Measurements from ENCODE around the gene DNAH3.

DNAH3 gene

DNA sequence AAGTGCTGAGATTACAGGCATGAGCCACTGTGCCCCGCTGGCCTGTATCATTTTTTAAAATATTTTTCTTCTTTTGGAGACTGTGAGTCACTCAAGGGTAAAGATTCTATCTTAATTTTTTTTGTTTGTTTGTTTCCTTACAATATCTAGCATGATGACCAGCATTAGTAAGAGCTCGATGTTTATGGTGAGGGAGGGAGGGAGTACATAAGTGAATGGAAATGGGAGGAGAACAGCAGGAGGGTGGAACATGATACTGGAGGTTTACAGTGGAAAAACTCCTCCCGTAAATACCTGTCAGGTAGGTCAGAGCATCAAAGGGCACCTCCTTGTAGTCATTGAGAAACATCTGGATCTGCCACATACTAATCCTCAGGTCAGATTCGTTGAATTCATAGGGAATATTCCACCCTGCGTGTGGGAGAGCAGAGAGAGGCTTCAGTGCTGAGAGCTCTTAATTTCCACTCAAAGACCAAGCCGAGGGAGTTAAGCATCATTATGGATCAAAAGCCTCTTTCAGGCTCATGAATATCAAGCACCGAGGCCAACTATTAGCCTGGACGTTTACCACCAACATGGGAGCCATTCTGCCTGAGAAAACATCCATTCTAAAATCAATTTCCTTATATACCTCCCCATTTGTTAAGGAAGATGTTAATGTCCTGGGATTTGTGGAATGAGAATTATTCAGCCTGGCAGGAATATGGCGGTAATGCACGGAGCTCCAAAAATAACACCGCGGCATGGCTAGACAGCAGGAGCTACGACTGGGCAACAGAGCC is 198.3 kb downstream of the DNAH3 start:
- TF ChIP-seq GATA2 (IDR thresholded peaks at IDR 0.05; ENCODE audit: low read depth, low read length) (no peak), GATA3 (IDR thresholded peaks at IDR 0.05; ENCODE audit: low read depth, low read length) (no peak)

DNA sequence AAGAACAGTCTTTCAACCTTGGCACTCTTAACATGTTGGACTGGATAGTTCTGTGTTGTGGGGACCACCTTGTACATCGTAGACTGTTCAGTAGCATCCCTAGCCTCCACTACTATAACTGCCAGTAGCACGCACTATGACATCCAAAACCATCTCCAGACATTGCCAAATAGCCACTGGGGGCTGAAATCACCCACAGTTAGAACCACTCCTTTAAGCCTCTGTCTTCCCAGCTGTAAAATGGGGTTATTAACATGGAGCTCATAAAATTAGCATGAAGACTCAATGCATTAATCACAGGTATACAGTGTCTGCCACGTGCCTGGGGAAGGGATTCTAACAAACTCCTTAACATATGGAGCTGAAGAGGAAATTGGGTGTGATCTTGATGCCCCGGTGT is 200.4 kb downstream of the DNAH3 start:
- TF ChIP-seq GATA3 (IDR thresholded peaks at IDR 0.05; ENCODE audit: low read depth, low read length) (no peak), GATA2 (IDR thresholded peaks at IDR 0.05; ENCODE audit: low read depth, low read length) (no peak)

DNA sequence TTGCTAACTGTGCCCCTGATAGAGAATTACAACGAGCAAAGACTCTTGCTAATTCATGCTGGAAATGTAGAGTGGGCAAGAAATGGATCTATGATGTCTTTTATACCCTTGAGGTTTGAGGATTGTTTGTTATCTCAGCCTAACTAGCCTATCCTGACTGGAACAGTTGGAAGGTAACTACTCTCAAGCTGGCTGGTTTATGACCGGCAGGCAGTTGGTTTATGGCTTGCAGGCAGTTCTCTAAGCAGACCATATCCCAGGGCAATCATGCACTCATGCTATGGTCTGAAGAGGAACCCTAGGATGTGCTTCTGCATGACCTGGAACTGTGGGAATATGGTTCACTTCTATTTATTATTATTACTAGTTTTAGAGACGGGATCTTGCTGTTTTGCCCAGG is 201.0 kb downstream of the DNAH3 start:
- TF ChIP-seq GATA3 (IDR thresholded peaks at IDR 0.05; ENCODE audit: low read depth, low read length) (no peak), GATA2 (IDR thresholded peaks at IDR 0.05; ENCODE audit: low read depth, low read length) (no peak)

DNA sequence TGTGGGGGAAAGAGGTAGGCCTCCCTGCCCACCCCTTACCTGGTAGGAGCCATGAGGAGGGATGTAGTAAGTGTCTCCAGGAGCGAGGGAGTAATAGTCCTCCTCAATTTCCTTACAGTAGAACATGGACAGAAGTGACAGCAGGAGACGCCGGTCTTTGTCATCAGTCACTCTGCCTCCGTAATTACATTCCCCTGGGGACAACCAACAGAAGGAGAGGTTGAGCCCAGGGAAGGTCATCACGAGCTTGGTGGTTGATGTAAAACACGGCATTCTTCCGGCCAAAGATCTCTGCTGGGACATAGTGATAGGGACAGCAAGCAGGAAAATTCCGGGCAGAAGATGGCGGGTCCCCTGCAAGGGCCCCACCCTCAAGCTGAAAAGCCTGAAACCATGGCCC is 202.2 kb downstream of the DNAH3 start:
- no peak for TF ChIP-seq GATA3 (IDR thresholded peaks at IDR 0.05; ENCODE audit: low read depth, low read length)

DNA sequence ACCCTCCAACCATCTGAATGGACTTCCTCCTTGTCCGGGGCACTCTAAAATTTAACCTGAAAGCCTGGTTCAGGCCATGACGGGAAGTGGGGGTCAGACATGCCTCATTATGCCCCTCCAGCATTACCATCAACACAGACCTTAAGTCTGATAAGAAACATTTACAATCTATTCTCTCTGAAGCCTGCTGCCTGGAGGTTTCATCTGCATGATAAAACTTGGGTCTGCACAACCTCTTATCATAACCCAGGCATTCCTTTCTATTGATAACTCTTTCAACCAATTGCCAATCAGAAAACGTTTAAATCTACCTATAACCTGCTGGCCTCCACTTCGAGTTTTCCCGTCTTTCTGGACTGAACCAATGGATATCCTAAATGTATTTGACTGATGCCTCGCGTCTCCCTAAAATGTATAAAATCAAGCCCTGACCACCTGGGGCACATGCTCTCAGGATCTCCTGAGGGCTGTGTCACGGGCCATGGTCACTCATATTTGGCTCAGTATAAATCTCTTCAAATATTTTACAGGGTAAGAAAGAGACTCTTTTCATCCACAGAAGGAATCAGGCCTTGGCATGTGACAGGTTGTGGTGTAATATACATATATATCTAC is 204.5 kb downstream of the DNAH3 start:
- TF ChIP-seq GATA3 (IDR thresholded peaks at IDR 0.05; ENCODE audit: low read depth, low read length): no peak
- no peak for TF ChIP-seq GATA2 (IDR thresholded peaks at IDR 0.05; ENCODE audit: low read depth, low read length)

DNA sequence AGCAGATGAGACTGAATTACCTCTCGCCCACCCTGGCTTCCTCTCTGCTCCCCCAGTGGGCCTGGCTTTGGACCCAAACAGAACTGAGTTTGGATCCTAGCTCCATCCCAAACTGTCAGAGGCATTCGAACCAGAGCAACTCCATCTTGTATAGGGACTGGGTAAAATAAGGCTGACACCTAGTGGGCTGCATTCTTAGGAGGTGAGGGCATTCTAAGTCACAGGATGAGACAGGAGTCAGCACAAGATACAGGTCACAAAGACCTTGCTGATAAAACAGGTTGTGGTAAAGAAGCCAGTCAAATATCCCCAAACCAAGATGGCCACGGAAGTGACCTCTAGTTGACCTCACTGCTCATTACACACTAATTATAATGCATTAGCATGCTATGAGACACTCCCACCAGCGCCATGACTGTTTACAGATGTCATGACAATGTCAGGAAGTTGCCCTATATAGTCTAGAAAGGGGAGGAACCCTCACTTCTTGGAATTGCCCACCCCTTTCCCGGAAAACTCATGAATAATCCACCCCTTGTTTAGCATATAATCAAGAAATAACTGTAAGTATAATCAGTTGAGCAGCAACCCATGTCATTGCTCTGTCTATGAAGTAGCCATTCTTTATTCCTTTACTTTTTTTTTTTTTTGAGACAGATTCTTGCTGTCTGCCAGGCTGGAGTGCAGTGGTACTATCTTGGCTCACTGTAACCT is 205.6 kb downstream of the DNAH3 start:
- TF ChIP-seq GATA2 (IDR thresholded peaks at IDR 0.05; ENCODE audit: low read depth, low read length): no peak
- TF ChIP-seq GATA3 (IDR thresholded peaks at IDR 0.05; ENCODE audit: low read depth, low read length): no peak

DNA sequence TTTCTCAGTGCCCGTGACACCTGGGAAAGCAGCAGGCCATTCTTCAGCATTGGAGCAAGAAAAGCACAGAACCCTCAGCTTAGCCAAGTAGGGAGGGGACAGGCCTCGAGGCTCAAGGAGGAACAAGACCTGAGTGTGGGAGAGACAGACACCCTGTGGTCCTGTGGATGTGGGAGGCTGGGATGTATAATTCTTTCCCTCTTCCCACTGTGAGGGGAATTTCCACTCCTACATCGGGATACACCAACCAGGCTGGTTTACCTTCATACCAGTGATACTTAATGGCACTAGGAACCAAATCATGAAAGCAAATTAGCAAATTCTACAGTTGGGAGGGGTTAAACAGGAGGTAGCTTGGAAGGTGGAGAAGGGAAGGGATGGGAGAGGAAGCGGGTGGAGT is 208.4 kb downstream of the DNAH3 start:
- TF ChIP-seq GATA3 (IDR thresholded peaks at IDR 0.05; ENCODE audit: low read depth, low read length) (no peak), GATA2 (IDR thresholded peaks at IDR 0.05; ENCODE audit: low read depth, low read length) (no peak)

DNA sequence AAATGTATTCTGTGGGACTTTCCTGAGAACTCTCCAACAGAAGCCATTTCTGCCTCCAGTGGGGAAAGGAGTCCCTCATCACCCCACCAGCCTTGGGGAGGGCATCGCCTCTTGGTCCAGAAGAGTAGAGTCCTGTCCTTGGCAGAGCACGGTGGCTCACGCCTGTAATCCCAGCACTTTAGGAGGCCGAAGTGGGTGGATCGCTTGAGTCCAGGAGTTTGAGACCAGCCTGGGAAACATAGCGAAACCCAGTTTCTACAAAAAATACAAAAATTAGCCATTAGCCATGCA is 209.1 kb downstream of the DNAH3 start:
- TF ChIP-seq GATA2 (IDR thresholded peaks at IDR 0.05; ENCODE audit: low read depth, low read length) (no peak), GATA3 (IDR thresholded peaks at IDR 0.05; ENCODE audit: low read depth, low read length) (no peak)

DNA sequence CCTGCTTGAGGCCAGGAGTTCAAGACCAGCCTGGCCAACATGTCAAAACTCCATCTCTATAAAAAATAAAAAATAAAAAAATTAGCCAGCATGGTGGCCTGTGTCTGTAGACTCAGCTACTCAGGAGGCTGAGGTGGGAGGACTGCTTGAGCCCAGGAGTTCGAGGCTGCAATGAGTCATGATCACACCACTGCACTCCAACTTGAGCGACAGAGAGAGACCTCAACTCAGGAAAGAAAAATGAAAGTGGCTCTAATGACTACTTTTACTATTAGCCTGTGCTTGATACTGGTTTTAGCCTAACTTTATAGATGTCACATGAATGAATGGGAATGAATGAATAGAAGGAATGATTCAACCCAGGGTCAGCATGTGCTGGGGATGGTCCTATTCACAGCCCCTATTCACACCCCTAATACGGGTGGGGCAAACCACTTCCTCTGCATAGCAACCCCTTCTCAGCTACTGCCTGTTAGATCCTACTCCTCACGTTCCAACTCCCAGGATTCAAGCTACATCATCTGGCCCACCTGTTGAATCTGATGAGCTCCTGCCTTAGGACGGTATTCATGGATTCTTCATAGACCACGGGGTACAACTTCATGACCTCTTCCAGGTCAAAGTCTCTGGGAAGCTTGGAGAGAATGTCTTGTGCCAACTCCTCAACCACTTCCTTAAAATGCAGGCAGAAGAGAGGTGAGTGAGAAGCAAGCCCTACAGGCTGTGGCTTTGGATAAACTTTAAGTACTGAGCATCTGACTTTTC is 209.6 kb downstream of the DNAH3 start:
- TF ChIP-seq GATA3 (IDR thresholded peaks at IDR 0.05; ENCODE audit: low read depth, low read length): no peak
- TF ChIP-seq GATA2 (IDR thresholded peaks at IDR 0.05; ENCODE audit: low read depth, low read length): no peak

DNA sequence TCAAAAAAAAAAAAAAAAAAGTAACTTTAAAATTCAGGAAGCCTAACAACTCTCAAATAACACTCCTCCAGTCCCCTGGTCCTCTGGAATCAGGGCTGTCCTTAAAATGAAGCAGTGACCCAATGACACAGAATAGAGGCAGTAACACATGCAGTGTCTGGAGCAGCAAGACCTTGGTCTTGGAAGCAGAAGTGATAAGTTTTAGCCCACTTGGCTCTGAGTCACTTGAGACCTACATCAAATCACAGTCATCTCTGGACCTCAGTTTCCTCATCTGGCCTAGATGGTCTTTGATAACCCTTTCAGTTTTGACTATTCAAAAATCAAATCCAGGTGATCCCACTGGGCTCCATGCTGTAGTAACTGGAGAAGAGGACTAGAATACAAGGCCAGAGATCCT is 211.0 kb downstream of the DNAH3 start:
- TF ChIP-seq GATA3 (IDR thresholded peaks at IDR 0.05; ENCODE audit: low read depth, low read length) (no peak), GATA2 (IDR thresholded peaks at IDR 0.05; ENCODE audit: low read depth, low read length) (no peak)

DNA sequence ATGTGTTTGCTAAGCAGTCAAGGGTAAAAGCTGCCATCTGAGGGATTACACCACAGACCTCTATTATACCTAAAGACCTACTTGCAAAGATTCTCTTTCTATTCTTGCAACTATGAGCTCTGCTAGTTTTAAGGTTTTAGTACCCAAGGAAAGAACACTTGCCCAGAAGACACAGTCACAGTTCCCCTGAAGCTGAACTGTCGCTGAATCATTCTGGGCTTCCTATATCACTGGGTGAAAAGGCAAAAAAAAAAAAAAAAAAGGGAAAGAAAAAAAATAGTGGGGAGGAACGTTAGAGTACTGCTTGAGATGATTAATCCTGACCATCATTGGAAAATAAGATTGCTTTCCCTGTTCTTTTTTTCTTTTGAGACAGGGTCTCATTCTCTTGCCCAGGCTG is 212.2 kb downstream of the DNAH3 start:
- no peak for TF ChIP-seq GATA2 (IDR thresholded peaks at IDR 0.05; ENCODE audit: low read depth, low read length)
- no peak for TF ChIP-seq GATA3 (IDR thresholded peaks at IDR 0.05; ENCODE audit: low read depth, low read length)

DNA sequence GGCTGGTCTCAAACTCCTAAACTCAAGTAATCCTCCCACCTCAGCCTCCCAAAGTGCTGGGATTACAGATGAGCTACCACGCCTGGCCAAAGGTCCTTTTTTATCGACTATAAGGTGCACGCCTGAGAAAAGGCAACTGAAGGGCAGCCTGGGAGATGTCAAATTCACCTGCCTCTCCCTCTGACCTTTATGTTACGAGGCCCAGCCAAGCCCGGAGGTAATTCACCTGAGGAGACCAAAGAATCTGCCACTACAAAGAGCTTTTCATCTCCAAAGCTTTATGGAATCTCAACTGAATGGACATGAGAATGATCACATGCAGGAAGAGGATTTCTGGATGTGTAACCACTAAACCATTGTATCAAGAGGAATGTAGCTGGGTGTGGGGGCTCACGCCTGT is 212.9 kb downstream of the DNAH3 start:
- TF ChIP-seq GATA3 (IDR thresholded peaks at IDR 0.05; ENCODE audit: low read depth, low read length) (no peak), GATA2 (IDR thresholded peaks at IDR 0.05; ENCODE audit: low read depth, low read length) (no peak)

DNA sequence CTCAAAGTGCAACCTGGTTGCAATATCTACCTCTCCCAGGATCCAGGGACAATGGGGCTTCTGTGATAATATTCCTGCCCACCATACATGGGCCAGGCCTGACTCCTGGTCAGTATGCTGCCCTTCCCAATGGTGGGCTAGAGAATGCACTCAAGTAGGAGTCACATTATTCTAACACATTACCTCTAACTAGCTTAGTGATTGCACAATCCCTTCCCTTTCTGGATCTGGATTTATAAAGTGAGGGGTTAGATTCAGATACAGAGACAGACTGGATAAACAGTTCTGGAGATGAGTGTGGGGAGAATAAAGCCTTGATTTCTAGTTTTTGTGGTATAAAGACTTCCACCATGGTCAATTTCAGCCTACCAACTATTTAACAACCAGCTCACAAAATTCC is 217.1 kb downstream of the DNAH3 start:
- TF ChIP-seq GATA2 (IDR thresholded peaks at IDR 0.05; ENCODE audit: low read depth, low read length): no peak
- TF ChIP-seq GATA3 (IDR thresholded peaks at IDR 0.05; ENCODE audit: low read depth, low read length): no peak

DNA sequence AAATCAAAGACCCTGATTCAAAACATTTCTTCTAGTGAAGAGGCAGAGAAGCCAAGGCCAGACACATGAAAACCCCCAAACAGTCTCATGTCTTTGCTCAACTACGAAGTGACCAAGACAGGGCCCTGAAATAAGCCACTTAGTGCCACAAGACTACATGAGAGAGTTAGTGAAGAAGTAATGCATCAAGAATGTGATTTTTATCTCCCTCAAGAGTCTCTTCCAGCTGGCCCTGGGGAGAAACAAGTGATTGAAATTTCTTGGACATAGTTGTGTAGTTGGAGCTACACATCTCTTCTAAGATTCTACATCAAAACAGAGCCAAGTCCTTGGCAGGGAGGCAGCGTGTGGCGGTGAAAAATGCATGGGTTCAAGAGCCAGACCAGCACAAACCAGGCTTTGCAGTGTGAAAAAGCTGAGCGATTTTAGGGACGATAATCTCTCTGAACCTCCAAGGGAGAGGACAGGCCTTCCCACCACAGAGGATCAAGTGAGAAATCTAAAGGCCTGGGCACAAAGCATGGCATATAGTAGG is 219.5 kb downstream of the DNAH3 start:
- TF ChIP-seq GATA3 (IDR thresholded peaks at IDR 0.05; ENCODE audit: low read depth, low read length): no peak
- TF ChIP-seq GATA2 (IDR thresholded peaks at IDR 0.05; ENCODE audit: low read depth, low read length): no peak

Data from SH-SY5Y (cell line).